PC-3 (cell line): ENCODE measurements around the gene MS4A6E. TPM values are rescaled to one million over a fixed set of nuclear protein-coding genes. Genes with fewer than 3 reads are reported as not detected.
"Not testable (repeated sequence)": the region's sequence is repeated elsewhere in the genome, so short reads cannot be mapped to it uniquely, and the experiment has no call there.

Experiments used
- ATAC-seq: fragments of 200-7000 bp; cut with Tn5 transposase; 2 replicates; pipeline ENCODE4 v1.9.1; 2020; ENCODE audit warnings: mild to moderate bottlenecking, moderate library complexity
- BruUV-seq: library from RNA; stranded (reverse); fragments of 400-500 nt; replicated peaks from 2 replicates; lab custom pipeline; 2021; lab: Mats Ljungman, UMichigan
- CTCF ChIA-PET: fragments of 300-600 bp; sonication (Branson Sonifier 250); formaldehyde crosslinking; loops from one replicate; lab custom pipeline; 2022; ENCODE audit warnings: antibody characterized with exemption; lab: Charles Lee
- POLR2A ChIA-PET: fragments of 300-600 bp; sonication (Branson Sonifier 250); formaldehyde crosslinking; loops from one replicate; lab custom pipeline; 2022; ENCODE audit warnings: antibody characterized with exemption; ENCODE audit not compliant: unreplicated experiment; lab: Charles Lee
- DNase-seq: peaks from one replicate; pipeline ENCODE4 v3.0.0-alpha.2; 2015
- H2AFZ ChIP-seq: fragments of 300-600 bp; sonication (generic); 2 replicates; pipeline ENCODE4 v1.6.0; 2016; ENCODE audit warnings: antibody characterized with exemption, low read length
- H3F3A ChIP-seq: fragments of 300-600 bp; sonication (generic); one replicate; pipeline ENCODE4 v1.6.0; 2017; ENCODE audit warnings: antibody characterized with exemption, low read length, control low read depth, mild to moderate bottlenecking; ENCODE audit not compliant: unreplicated experiment
- H3K27ac ChIP-seq: fragments of 300-600 bp; sonication (generic); 2 replicates; pipeline ENCODE4 v1.5.1; 2016; ENCODE audit warnings: mild to moderate bottlenecking, low read length
- H3K27me3 ChIP-seq: fragments of 300-600 bp; sonication (generic); 2 replicates; pipeline ENCODE4 v1.6.1; 2016; ENCODE audit warnings: low read length, mixed read lengths
- H3K36me3 ChIP-seq: fragments of 300-600 bp; sonication (generic); 2 replicates; pipeline ENCODE4 v1.6.1; 2016; ENCODE audit warnings: low read depth, mixed run types, low read length, mixed read lengths
- H3K4me1 ChIP-seq: fragments of 300-600 bp; sonication (generic); 2 replicates; pipeline ENCODE4 v1.5.1; 2016; ENCODE audit warnings: low read length; ENCODE audit not compliant: insufficient read depth
- H3K4me2 ChIP-seq: fragments of 300-600 bp; sonication (generic); 2 replicates; pipeline ENCODE4 v1.6.0; 2016; ENCODE audit warnings: low read length
- H3K4me3 ChIP-seq: fragments of 300-600 bp; sonication (generic); 2 replicates; pipeline ENCODE4 v1.5.1; 2016; ENCODE audit warnings: mild to moderate bottlenecking, low read length, mixed read lengths
- H3K79me2 ChIP-seq: fragments of 300-600 bp; sonication (generic); 2 replicates; pipeline ENCODE4 v1.6.1; 2017; ENCODE audit warnings: low read length, mixed read lengths
- H3K9ac ChIP-seq: fragments of 300-600 bp; sonication (generic); 2 replicates; pipeline ENCODE4 v1.6.0; 2016; ENCODE audit warnings: mild to moderate bottlenecking, low read length
- H3K9me2 ChIP-seq: fragments of 300-600 bp; sonication (generic); replicated peaks from 2 replicates; pipeline ENCODE4 v1.6.1; 2016; ENCODE audit warnings: mixed run types, low read length, mixed read lengths
- H3K9me3 ChIP-seq: fragments of 300-600 bp; sonication (generic); 2 replicates; pipeline ENCODE4 v1.6.1; 2016; ENCODE audit warnings: low read length, mixed read lengths
- H4K20me1 ChIP-seq: fragments of 300-600 bp; sonication (generic); 2 replicates; pipeline ENCODE4 v1.6.1; 2016; ENCODE audit warnings: low read length, mixed read lengths
- EZH2 ChIP-seq: fragments of 300-600 bp; sonication (generic); IDR thresholded peaks from one replicate; pipeline ENCODE4 v1.6.1; 2017; ENCODE audit warnings: antibody characterized with exemption, mild to moderate bottlenecking, low read length; ENCODE audit not compliant: unreplicated experiment
- EZH2phosphoT487 ChIP-seq: fragments of 300-600 bp; sonication (generic); IDR thresholded peaks from 2 replicates; pipeline ENCODE4 v1.6.1; 2018; ENCODE audit warnings: mild to moderate bottlenecking, antibody characterized with exemption, low read length, borderline replicate concordance
- intact Hi-C: fragments of 100-400 bp; cut with micrococcal nuclease; formaldehyde crosslinking; loops from 2 replicates; pipeline ENCODE4 v1.9.0; 2023
- total RNA-seq: library from RNA; depleted of rRNA; stranded (reverse); fragments of >200 nt; gene quantifications from 2 replicates; pipeline ENCODE4 v1.2.3, GENCODE V29; 2014
- TF ChIP-seq, protein P1 (sequence below): fragments of 300-600 bp; sonication (generic); conservative IDR thresholded peaks from 2 replicates; pipeline ENCODE4 v1.5.1; 2017; ENCODE audit warnings: antibody characterized with exemption, low read depth, mild to moderate bottlenecking, low read length

MS4A6E gene
- total RNA-seq, 1 experiment from 2014 or later: not detected

DNA sequence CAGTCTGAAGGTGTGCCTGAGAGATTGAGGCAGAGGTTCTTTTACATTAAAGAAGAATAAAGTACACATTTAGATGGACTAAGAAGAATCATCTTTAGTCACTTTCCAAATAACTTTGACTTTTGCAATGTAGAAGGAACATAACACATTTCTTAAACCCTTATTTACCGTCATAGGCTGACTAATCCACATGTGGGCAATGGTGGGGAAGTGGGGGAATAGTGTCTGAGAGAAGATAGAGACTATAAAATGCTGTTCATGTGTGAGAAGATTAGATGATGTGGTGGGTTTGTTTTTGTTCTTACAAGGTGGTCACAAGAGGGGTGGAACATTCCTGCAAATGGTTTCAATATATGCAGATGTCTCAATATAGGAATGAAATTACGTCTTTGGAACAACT, 44.8 kb upstream of the MS4A6E start:
- Histone ChIP-seq H2AFZ (no peak overlapping the region), H3K79me2 (no peaks in the 10 kb centered on the region), H3K9me3 (no peaks in the 10 kb centered on the region), H3K36me3 (no peaks in the 10 kb centered on the region), H3K9ac (no peak overlapping the region), H3K9me2 (no peaks in the 10 kb centered on the region), H4K20me1 (no peaks in the 10 kb centered on the region), H3F3A (no peaks in the 10 kb centered on the region), H3K4me3 (no peak overlapping the region), H3K27ac (no peak overlapping the region), H3K27me3 (peaks cover 7% of the 10 kb centered on the region), H3K4me1 (no peaks in the 10 kb centered on the region), H3K4me2 (no peak overlapping the region)
- POLR2A ChIA-PET: no interaction called here
- no TSS peak for BruUV-seq
- no peak for ATAC-seq
- CTCF ChIA-PET: no interaction called here
- intact Hi-C loops: no loop called here
- no peak for TF ChIP-seq EZH2phosphoT487
- no peak for TF ChIP-seq EZH2
- DNase-seq: no peak

DNA sequence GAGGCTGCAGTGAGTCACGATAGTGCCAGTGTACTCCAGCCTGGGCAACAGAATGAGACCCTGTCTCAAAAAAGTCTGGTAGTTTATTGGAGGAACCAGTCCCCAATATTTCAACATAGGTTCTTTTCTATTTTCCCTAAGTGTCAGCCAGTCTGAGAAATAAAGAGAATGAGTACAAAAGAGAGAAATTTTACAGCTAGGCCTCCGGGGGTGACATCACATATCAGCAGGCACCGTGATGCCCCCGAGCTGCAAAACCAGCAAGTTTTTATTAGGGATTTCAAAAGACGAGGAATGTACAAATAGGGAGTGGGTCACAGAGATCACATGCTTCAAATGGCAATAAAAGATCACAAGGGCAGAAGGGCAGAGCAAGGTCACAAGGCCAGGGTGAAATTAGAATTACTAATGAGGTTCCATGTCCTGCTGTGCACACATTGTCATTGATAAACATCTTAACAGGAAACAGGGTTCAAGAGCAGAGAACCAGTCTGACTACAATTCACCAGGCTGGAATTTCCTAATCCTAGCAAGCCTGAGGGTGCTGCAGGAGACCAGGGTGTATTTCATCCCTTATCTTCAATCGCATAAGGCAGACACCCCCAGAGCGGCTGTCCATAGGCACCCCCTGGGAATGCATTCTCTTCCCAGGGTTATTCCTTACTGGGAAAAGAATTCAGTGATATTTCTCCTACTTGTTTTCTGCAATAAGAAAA, 41.5 kb upstream of the MS4A6E start:
- H3K9me2 ChIP-seq, H4K20me1 ChIP-seq, H3K27me3 ChIP-seq, H3K4me1 ChIP-seq, DNase-seq, H3F3A ChIP-seq, H3K79me2 ChIP-seq, intact Hi-C loops, ATAC-seq, H3K9ac ChIP-seq, BruUV-seq, H3K36me3 ChIP-seq, H3K27ac ChIP-seq, H2AFZ ChIP-seq, H3K4me3 ChIP-seq, H3K9me3 ChIP-seq, POLR2A ChIA-PET, CTCF ChIA-PET, H3K4me2 ChIP-seq: not testable (repeated sequence)

DNA sequence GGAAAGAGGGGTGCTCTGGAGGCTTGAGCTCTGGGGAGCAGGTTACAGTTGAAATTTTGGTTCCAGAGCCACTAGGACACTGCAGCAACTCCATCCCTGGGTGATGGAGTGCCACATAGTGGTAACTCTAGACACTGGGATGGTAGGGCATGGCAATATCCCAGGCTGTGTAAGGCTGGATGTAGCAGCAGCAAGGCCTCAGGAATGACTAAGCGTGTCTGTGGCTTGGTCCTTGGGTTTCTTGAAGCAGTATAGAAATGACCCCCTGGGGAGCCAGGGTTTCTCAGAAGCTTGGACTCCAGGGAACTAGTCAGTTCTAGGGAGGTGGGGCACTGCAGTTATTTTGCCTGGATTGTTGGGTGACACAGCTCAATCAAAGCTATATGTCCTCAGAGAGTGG, 38.5 kb upstream of the MS4A6E start:
- no peaks in the 10 kb centered on the region for H3K36me3 ChIP-seq
- no peak overlapping the region for H2AFZ ChIP-seq
- no peak for ATAC-seq
- H3K9me2 ChIP-seq: no peaks in the 10 kb centered on the region
- H3K79me2 ChIP-seq: no peaks in the 10 kb centered on the region
- CTCF ChIA-PET: no interaction called here
- no peak overlapping the region for H3K4me3 ChIP-seq
- H3K27ac ChIP-seq: no peak overlapping the region
- H3K9me3 ChIP-seq: no peaks in the 10 kb centered on the region
- no peak for DNase-seq
- H3K4me2 ChIP-seq: no peak overlapping the region
- intact Hi-C loops: no loop called here
- no peak overlapping the region for H3K9ac ChIP-seq
- no peaks in the 10 kb centered on the region for H4K20me1 ChIP-seq
- no peaks in the 10 kb centered on the region for H3K27me3 ChIP-seq
- POLR2A ChIA-PET: no interaction called here
- H3K4me1 ChIP-seq: no peaks in the 10 kb centered on the region
- TF ChIP-seq, protein P1, sequence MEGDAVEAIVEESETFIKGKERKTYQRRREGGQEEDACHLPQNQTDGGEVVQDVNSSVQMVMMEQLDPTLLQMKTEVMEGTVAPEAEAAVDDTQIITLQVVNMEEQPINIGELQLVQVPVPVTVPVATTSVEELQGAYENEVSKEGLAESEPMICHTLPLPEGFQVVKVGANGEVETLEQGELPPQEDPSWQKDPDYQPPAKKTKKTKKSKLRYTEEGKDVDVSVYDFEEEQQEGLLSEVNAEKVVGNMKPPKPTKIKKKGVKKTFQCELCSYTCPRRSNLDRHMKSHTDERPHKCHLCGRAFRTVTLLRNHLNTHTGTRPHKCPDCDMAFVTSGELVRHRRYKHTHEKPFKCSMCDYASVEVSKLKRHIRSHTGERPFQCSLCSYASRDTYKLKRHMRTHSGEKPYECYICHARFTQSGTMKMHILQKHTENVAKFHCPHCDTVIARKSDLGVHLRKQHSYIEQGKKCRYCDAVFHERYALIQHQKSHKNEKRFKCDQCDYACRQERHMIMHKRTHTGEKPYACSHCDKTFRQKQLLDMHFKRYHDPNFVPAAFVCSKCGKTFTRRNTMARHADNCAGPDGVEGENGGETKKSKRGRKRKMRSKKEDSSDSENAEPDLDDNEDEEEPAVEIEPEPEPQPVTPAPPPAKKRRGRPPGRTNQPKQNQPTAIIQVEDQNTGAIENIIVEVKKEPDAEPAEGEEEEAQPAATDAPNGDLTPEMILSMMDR: no peak
- TF ChIP-seq EZH2 (no peak), EZH2phosphoT487 (no peak)
- H3F3A ChIP-seq: no peaks in the 10 kb centered on the region
- BruUV-seq: no TSS peak

DNA sequence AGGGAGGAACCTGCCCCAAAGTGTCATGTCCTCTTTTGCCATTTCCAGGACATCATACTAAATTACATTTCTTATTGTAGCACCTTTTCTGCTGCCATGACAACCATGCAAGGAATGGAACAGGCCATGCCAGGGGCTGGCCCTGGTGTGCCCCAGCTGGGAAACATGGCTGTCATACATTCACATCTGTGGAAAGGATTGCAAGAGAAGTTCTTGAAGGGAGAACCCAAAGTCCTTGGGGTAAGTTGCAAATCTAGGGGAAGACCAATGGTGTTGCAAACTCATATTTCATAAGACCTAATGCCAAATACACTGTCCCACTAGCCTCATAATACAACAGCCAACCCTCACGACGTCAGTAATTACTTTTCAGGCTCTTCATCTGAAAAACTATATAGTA, 34.9 kb upstream of the MS4A6E start:
- no peak overlapping the region for H2AFZ ChIP-seq
- no peak for ATAC-seq
- TF ChIP-seq EZH2phosphoT487: no peak
- no peak for TF ChIP-seq EZH2
- TF ChIP-seq, protein P1: no peak
- H3K4me3 ChIP-seq: no peak overlapping the region
- ChIA-PET POLR2A (no interaction called here), CTCF (no interaction called here)
- DNase-seq: no peak
- no peaks in the 10 kb centered on the region for H3K9me3 ChIP-seq
- no peak overlapping the region for H3K9ac ChIP-seq
- H3K4me2 ChIP-seq: no peak overlapping the region
- no peak overlapping the region for H3K27ac ChIP-seq
- H3K79me2 ChIP-seq: no peaks in the 10 kb centered on the region
- no peaks in the 10 kb centered on the region for H3K36me3 ChIP-seq
- intact Hi-C loops: no loop called here
- H3F3A ChIP-seq: no peaks in the 10 kb centered on the region
- H4K20me1 ChIP-seq: no peaks in the 10 kb centered on the region
- H3K27me3 ChIP-seq: peaks cover 3% of the 10 kb centered on the region; the same call in 1 of the 2 replicates
- no TSS peak for BruUV-seq
- H3K4me1 ChIP-seq: no peaks in the 10 kb centered on the region
- H3K9me2 ChIP-seq: no peaks in the 10 kb centered on the region
